Measurements from ENCODE around the gene CDH1.

CDH1 gene

DNA sequence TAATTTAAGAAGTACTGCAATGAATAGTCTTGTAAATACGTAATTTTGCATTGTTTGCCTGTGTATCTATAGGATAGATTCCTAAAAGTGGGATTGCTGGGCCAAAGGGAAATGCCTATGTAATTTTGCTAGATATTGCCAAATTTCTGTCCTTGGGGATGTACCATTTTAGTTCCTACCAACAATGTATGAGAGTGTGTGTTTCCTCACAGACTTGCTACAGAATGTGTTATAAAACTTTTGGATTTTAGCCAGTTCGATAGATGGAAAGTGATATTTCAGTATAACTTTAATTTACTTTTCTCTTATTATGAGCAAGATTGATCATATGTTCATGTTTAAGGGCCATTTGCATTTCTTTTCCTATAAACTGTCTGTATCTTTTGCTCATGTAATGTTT lies 114.5 kb downstream of the CDH1 start:
- no peak overlapping the region for H3K27ac ChIP-seq
- no peak for DNase-seq
- no peak overlapping the region for H3K4me3 ChIP-seq (ENCODE audit: low read depth, low read length)
- H3K9me3 ChIP-seq (ENCODE audit: severe bottlenecking) = no peaks in the 10 kb centered on the region
- H3K36me3 ChIP-seq = no peaks in the 10 kb centered on the region
- TF ChIP-seq, protein P1, sequence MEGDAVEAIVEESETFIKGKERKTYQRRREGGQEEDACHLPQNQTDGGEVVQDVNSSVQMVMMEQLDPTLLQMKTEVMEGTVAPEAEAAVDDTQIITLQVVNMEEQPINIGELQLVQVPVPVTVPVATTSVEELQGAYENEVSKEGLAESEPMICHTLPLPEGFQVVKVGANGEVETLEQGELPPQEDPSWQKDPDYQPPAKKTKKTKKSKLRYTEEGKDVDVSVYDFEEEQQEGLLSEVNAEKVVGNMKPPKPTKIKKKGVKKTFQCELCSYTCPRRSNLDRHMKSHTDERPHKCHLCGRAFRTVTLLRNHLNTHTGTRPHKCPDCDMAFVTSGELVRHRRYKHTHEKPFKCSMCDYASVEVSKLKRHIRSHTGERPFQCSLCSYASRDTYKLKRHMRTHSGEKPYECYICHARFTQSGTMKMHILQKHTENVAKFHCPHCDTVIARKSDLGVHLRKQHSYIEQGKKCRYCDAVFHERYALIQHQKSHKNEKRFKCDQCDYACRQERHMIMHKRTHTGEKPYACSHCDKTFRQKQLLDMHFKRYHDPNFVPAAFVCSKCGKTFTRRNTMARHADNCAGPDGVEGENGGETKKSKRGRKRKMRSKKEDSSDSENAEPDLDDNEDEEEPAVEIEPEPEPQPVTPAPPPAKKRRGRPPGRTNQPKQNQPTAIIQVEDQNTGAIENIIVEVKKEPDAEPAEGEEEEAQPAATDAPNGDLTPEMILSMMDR (IDR thresholded peaks at IDR 0.05; ENCODE audit: low read depth, low read length) = no peak
- no peaks in the 10 kb centered on the region for H3K27me3 ChIP-seq (ENCODE audit: insufficient read depth, low read depth, severe bottlenecking)

DNA sequence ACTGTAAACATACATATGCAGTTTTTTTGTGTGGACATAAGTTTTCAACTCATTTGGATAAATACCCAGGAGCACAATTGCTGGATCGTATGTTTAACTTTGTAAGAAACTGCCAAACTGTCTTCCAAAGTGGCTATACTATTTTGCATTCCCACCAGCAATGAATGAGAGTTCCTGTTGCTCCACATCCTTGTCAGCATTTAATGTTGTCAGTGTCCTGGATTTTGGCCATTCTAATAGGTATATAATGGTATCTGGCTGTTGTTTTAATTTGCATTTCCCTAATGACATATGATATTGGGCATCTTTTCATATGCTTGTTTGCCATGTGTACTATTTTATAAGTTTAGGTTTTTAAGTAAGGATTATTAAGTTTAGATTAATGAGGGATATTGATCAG lies 120.4 kb downstream of the CDH1 start:
- DNase-seq = no peak
- H3K36me3 ChIP-seq = no peaks in the 10 kb centered on the region
- H3K27me3 ChIP-seq (ENCODE audit: insufficient read depth, low read depth, severe bottlenecking) = no peaks in the 10 kb centered on the region
- TF ChIP-seq, protein P1 (IDR thresholded peaks at IDR 0.05; ENCODE audit: low read depth, low read length) = no peak
- no peak overlapping the region for H3K27ac ChIP-seq
- no peaks in the 10 kb centered on the region for H3K9me3 ChIP-seq (ENCODE audit: severe bottlenecking)
- H3K4me3 ChIP-seq (ENCODE audit: low read depth, low read length) = no peak overlapping the region

DNA sequence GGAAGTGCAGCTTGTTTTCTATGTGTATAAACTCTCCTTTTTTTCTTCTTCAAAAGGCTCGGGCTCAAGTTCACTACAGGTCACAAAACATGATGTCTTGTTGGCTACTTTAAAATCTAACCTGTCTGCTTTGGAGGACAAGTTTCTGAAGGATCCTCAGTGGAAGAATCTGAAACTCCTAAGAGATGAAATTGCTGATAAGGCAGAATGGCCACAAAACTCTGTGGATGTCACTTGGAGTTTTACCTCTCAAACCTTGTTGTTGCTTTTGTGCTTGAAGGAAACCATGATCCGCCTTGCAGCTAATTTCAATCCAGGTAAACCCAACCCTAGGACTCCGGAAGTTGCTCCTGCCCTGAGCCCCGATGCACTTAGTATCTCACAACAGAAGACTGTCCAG lies 122.7 kb downstream of the CDH1 start:
- DNase-seq = no peak
- TF ChIP-seq, protein P1 (IDR thresholded peaks at IDR 0.05; ENCODE audit: low read depth, low read length) = no peak
- no peak overlapping the region for H3K27ac ChIP-seq
- no peak overlapping the region for H3K4me3 ChIP-seq (ENCODE audit: low read depth, low read length)
- no peaks in the 10 kb centered on the region for H3K9me3 ChIP-seq (ENCODE audit: severe bottlenecking)
- H3K27me3 ChIP-seq (ENCODE audit: insufficient read depth, low read depth, severe bottlenecking) = no peaks in the 10 kb centered on the region
- H3K36me3 ChIP-seq = no peaks in the 10 kb centered on the region; the same call in 1 of the 2 replicates

DNA sequence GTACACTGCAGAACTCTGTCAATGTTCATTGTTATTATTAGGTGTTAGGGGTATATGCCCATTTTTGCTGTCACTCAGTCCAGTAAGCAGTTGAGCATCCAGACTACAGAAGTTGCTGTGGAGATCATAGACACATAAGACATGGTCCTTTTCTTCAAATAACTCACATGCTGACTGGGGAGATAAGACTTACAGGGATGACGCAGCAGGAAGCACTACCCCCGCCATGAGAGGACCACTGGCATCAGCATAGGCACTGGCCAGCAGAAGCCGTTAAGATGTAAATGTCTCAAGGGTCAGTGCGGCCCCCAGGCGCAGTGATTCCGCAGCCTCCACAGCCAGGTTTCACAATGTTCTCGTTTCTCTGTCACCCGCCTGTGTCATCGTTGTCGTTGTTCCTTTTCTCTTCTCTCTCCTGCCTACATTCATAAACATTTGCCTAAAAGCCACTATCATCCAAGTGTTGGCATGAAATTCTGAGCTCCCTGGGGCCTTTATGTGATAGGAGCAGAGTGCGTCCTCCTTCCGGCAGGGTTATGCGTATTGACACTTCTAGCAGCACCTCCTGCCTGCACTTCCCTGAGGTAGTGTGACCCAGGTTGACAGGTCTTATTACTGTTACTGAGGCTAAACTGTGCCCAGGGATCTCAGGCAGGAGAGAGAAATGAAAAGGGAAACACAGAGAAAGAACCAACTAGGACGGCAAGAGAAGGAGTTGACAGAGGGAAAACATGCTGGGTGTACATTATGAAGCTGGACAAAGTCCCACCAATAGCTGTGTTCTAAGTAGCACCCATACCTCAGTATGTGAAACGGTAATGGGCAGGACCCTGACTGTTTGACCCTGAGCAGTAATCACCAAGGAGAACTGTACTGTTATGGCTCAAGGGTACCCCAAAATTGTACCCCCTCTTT lies 124.1 kb downstream of the CDH1 start:
- Histone ChIP-seq H3K9me3 (ENCODE audit: severe bottlenecking) (no peaks in the 10 kb centered on the region), H3K4me3 (ENCODE audit: low read depth, low read length) (no peak overlapping the region), H3K36me3 (no peaks in the 10 kb centered on the region; the same call in 1 of the 2 replicates), H3K27ac (no peak overlapping the region), H3K27me3 (ENCODE audit: insufficient read depth, low read depth, severe bottlenecking) (no peaks in the 10 kb centered on the region)
- TF ChIP-seq, protein P1 (IDR thresholded peaks at IDR 0.05; ENCODE audit: low read depth, low read length) = no peak
- no peak for DNase-seq

DNA sequence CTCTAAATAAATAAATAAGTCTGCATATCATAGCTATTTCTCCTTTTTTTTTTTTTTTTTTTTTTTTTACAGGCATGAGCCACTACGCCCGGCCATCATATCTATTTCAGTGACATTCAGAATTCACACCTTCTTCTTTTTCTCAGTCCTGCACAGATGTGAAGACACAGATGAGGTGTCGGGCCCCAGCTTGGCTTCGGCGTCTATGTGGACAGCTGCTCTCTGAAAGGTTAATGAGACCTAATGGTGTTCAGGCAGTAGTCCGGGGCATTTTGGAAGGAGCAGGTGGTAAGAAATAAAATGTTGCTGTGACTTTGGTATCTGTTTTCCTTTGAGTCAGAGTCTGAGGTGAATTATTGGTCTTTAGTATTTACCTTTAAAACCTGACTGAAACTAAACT lies 129.8 kb downstream of the CDH1 start:
- H3K4me3 ChIP-seq (ENCODE audit: low read depth, low read length) = no peak overlapping the region
- no peaks in the 10 kb centered on the region; the same call in 1 of the 2 replicates for H3K36me3 ChIP-seq
- no peaks in the 10 kb centered on the region for H3K27me3 ChIP-seq (ENCODE audit: insufficient read depth, low read depth, severe bottlenecking)
- no peak overlapping the region for H3K27ac ChIP-seq
- TF ChIP-seq, protein P1 (IDR thresholded peaks at IDR 0.05; ENCODE audit: low read depth, low read length) = no peak
- DNase-seq = no peak
- no peaks in the 10 kb centered on the region for H3K9me3 ChIP-seq (ENCODE audit: severe bottlenecking)
